Right cardiac atrium (tissue), 5 donors: ENCODE measurements around the gene MTLN. TPM values are rescaled to one million over a fixed set of nuclear protein-coding genes. Genes with fewer than 3 reads are reported as not detected.
"Not testable (repeated sequence)": the region's sequence is repeated elsewhere in the genome, so short reads cannot be mapped to it uniquely, and the experiment has no call there.

Experiments used
- ATAC-seq, 2 donors: fragments of 200-7000 bp; cut with Tn5 transposase; one replicate each; pipeline versions ENCODE4 v1.8.0 to v1.9.1; 2020; ENCODE audit warnings: moderate library complexity in 2 of 2, mild to moderate bottlenecking in 1 of 2
- DNase-seq, 3 donors: peaks; one replicate each; pipeline ENCODE4 v3.0.0-alpha.2; 2020
- H3K27ac ChIP-seq: one replicate; pipeline ENCODE4 v1.5.1; 2013; ENCODE audit warnings: mild to moderate bottlenecking, low read length, control low read depth, moderate library complexity
- H3K27me3 ChIP-seq: one replicate; pipeline ENCODE4 v1.6.1; 2013; ENCODE audit not compliant: control insufficient read depth, insufficient read depth
- H3K4me1 ChIP-seq: one replicate; pipeline ENCODE4 v1.6.1; 2013; ENCODE audit warnings: low read length; ENCODE audit not compliant: control insufficient read depth, insufficient read depth
- H3K4me3 ChIP-seq: one replicate; pipeline ENCODE4 v1.5.1; 2013; ENCODE audit warnings: low read length, control low read depth
- H3K9me3 ChIP-seq: one replicate; pipeline ENCODE4 v1.6.1; 2013; ENCODE audit warnings: low read length; ENCODE audit not compliant: control insufficient read depth
- WGBS: extraction: QIAGEN DNeasy Blood & Tissue Kit; methylation state at CpG from one replicate; pipeline ENCODE4 v1.1.7; 2013; 5-methylcytosine and 5-hydroxymethylcytosine counted together
- intact Hi-C, 4 donors: fragments of 100-400 bp; cut with DNase I; formaldehyde crosslinking; loops; one replicate each; pipeline versions ENCODE4 v1.11.0 to v1.14.0; 2022 to 2023
- polyA plus RNA-seq: library from polyadenylated mRNA; stranded (reverse); fragments of 200-250 nt; gene quantifications from one replicate; pipeline ENCODE4 v1.2.3, GENCODE V29; 2013
- total RNA-seq, 4 donors: library from RNA; stranded (reverse); fragmentation: NEBNext Ultra II Directional; extraction: Animal tissue kit (Norgen Biotek cat#: 25700); gene quantifications; one replicate each; pipeline ENCODE4 v1.2.1, GENCODE V29; 2021
- donor health status: healthy with polysubstance abuse.
- donor health status: DM: no; HTN: yes; CAD: no.
- donor health status: DM: no; HTN: no; CAD: no.
- donor health status: DM: no; HTN: yes; CAD: no; lungs with severe emphysema.
- donor health status: DM: yes; HTN: yes; CAD: no.

Gene MTLN
- total and polyA plus RNA-seq, 5 donors, result 113 to 565 (median 139) TPM

DNA sequence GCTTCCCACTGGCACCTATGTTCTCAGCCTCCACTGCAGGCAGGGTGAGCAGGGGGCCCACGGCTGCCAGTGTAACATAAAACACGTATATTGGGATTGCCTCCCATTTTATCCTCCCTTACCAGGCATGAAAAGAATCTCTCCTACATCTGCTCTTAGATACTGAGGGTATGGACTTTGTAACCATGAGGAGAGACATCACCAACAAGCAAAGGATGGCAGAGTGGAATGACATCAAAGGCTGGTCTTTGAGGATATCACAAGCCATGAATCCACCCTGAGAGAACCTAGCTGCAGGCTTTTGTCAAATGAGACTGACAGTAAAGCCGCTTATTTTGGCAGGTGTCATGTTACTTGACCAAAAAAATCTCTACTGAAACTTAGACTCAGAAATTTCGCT, 14.9 kb downstream of the MTLN start:
- DNase-seq (no peak), ATAC-seq (no peak)
- no peaks in the 10 kb centered on the region for H3K27me3 ChIP-seq
- WGBS, result 71% methylated on average over 4 of the region's 4 CpGs
- no peak overlapping the region for H3K27ac ChIP-seq
- no peak overlapping the region for H3K4me3 ChIP-seq
- no peaks in the 10 kb centered on the region for H3K9me3 ChIP-seq
- no peaks in the 10 kb centered on the region for H3K4me1 ChIP-seq
- intact Hi-C loops, result no loop called here

DNA sequence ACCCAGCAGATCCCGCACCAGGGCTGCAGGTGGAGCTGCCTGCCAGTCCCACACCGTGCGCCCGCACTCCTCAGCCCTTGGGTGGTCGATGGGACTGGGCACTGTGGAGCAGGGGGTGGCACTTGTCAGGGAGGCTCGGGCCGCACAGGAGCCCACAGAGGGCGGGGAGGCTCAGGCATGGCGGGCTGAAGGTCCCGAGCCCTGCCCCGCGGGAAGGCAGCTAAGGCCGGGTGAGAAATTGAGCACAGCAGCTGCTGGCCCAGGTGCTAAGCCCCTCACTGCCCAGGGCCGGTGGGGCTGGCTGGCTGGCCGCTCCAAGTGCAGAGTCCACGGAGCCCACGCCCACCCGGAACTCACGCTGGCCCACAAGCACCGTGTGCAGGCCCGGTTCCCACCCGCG, 22.2 kb downstream of the MTLN start:
- H3K4me3 ChIP-seq, ATAC-seq, intact Hi-C loops, H3K27me3 ChIP-seq, DNase-seq, H3K4me1 ChIP-seq, H3K9me3 ChIP-seq, H3K27ac ChIP-seq: not testable (repeated sequence)
- 95% methylated on average over 23 of the region's 23 CpGs for WGBS

DNA sequence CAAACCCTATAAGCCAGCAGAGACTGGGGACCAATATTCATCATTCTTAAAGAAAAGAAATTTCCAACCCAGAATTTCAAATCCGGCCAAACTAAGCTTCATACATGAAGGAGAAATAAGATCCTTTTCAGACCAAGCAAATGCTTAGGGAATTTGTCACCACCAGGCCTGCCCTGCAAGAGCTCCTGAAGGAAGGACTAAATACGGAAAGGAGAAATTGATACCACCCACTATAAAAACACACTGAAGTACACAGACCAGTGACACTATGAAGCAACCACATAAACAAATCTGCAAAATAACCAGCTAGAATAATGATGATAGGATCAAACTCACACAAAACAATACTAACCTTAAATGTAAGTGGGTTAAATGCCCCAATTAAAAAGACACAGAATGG, 29.9 kb downstream of the MTLN start:
- Histone ChIP-seq H3K4me1 (no peaks in the 10 kb centered on the region), H3K27me3 (no peaks in the 10 kb centered on the region), H3K9me3 (no peaks in the 10 kb centered on the region), H3K4me3 (no peak overlapping the region), H3K27ac (no peak overlapping the region)
- intact Hi-C loops, result no loop called here
- DNase-seq, result no peak
- ATAC-seq, result no peak
- WGBS, result 96% methylated on average over 2 of the region's 2 CpGs

DNA sequence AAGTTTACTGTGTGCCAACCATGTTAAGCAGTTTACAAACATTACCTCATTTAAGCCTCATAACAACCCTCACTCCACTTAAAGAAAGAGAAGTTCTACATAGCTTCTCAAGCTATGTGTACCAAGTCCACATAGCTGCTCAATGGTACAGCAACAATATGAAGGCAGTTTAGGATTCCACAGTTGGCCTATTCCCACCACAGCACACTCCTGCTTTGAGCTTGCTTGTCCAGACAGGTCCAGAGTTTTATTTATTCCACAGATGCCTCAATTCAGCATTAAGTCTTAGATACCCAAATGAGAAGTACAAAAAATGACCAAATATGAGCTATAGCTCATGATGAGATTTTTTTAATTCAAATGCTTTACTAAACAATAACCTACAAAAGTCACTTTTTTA, 32.3 kb downstream of the MTLN start:
- no peak for ATAC-seq
- intact Hi-C loops, result no loop called here
- H3K4me1 ChIP-seq, result no peaks in the 10 kb centered on the region
- no peak overlapping the region for H3K4me3 ChIP-seq
- H3K27me3 ChIP-seq, result no peaks in the 10 kb centered on the region
- H3K9me3 ChIP-seq, result no peaks in the 10 kb centered on the region
- H3K27ac ChIP-seq, result no peak overlapping the region
- no peak for DNase-seq

DNA sequence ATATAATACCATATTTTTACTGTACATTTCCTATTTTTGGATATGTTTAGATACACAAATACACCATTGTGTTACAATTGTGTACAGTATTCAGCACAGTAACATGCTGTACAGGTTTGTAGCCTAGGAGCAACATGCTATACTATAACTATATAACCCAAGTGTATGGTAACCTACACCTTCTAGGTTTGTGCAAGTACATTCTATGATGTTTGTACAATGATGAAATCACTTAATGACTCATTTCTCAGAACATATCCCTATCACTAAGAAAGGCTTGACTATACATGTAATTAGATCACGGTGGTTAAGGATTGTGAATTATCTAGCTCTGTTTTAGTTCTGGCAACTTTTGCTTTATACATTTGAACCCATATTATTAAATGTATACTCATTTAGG, 38.8 kb downstream of the MTLN start:
- Histone ChIP-seq H3K27me3 (no peaks in the 10 kb centered on the region), H3K9me3 (no peaks in the 10 kb centered on the region), H3K4me1 (peaks cover 2% of the 10 kb centered on the region), H3K27ac (no peak overlapping the region), H3K4me3 (no peak overlapping the region)
- WGBS, result 90% methylated on average over 1 of the region's 1 CpG
- intact Hi-C loops, result no loop called here
- DNase-seq (no peak), ATAC-seq (no peak)

DNA sequence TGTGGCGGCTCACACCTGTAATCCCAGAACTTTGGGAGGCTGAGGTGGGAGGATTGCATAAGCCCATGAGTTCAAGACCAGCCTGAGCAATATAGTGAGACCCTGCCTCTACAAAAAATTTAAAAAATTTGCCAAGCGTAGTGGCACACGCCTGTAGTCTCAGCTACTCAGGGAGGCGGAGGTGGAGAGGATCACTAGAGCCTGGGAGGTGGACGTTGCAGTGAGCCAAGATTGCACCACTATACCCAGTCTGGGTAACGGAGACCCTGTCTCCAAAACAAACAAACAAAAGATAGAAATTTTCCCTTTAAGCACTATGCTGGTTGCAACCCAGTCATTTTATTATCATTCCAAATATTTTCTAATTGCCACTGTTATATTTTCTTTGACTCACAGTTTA, 39.8 kb downstream of the MTLN start:
- H3K4me1 ChIP-seq, result peaks cover 2% of the 10 kb centered on the region
- H3K9me3 ChIP-seq, result no peaks in the 10 kb centered on the region
- H3K27me3 ChIP-seq, result no peaks in the 10 kb centered on the region
- WGBS, result 82% methylated on average over 6 of the region's 6 CpGs
- DNase-seq (no peak), ATAC-seq (no peak)
- no peak overlapping the region for H3K27ac ChIP-seq
- intact Hi-C loops, result no loop called here
- H3K4me3 ChIP-seq, result no peak overlapping the region

DNA sequence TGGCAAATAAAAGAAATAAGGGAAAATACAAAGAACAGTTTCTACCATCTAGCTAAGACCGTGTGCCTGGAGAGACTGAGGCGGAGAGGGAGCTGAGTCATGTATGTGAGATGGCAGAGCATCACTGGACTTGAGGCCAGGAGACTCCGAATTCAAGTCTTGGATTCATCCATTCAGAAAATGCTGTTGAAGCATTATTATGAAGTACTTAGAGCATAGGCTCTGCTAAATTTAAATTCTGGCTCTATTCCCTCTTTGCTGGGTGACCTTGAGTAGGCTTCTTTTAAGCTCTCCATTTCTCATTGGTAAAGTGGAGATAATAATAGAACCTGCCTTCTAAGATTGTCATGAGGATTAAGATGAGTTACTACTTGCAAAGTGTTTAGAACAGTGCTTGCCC, 42.2 kb downstream of the MTLN start:
- WGBS, result 82% methylated on average over 3 of the region's 3 CpGs
- Histone ChIP-seq H3K9me3 (no peaks in the 10 kb centered on the region), H3K4me3 (no peak overlapping the region), H3K4me1 (peaks cover 2% of the 10 kb centered on the region), H3K27me3 (no peaks in the 10 kb centered on the region), H3K27ac (no peak overlapping the region)
- intact Hi-C loops, result no loop called here
- peak; percentile 34 to 36 for ATAC-seq
- no peak for DNase-seq

DNA sequence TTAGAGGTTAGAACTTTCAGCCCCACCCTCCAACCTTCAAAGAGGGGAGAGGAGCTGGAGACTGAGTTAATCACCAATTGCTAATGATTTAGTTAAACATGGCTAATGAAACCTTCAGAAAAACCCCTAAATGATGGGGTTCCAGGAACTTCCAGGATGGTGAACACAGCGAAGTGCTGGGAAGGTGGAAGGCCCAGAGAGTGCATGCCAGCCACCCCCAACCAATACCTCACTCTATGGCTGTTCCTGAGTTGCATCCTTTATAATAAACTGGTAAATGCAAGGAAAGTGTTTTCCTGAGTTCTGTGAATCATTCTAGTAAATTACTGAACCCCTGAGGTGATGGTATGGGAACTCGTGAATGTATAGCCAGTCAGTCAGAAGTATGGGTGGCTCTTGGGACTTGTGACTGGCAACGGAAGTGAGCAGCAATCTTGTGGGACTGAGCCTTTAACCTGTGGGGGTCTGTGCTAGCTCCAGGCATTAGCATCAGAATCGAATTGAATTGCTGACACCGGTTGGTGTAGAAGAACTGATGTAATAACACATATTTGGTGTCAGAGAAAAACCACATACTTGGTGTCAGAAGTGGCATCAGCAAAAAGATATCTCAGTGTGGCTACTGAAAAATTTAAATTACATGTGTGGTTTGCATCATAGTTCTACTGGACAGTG, 44.9 kb downstream of the MTLN start:
- H3K27ac ChIP-seq, result no peak overlapping the region
- H3K9me3 ChIP-seq, result no peaks in the 10 kb centered on the region
- intact Hi-C loops, result no loop called here
- H3K4me3 ChIP-seq, result no peak overlapping the region
- H3K27me3 ChIP-seq, result no peaks in the 10 kb centered on the region
- WGBS, result 77% methylated on average over 5 of the region's 5 CpGs
- DNase-seq, result no peak
- H3K4me1 ChIP-seq, result peaks cover 2% of the 10 kb centered on the region
- ATAC-seq, result no peak

DNA sequence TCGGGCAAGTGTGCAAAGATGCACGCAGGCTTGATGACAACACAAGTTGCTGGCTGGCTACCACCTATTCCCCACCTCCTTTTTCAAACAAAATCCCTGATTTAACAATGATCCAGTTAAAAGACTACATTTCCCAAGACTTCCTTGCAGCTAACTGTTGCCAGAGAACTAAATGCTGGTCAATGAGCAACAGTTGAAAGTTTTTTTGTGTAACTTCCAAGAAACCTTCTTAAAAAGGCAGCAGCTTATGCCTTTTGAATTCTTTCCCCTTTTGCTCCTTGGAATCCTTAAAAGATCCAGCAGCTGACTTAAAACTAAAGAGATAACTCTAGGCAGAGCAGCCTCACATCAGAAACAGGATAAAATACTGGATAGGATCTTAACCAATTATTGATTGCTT, 46.1 kb downstream of the MTLN start:
- WGBS, result 82% methylated on average over 2 of the region's 2 CpGs
- no peak for ATAC-seq
- H3K27me3 ChIP-seq, result no peaks in the 10 kb centered on the region
- intact Hi-C loops, result no loop called here
- no peak for DNase-seq
- H3K4me1 ChIP-seq, result peaks cover 2% of the 10 kb centered on the region
- H3K9me3 ChIP-seq, result no peaks in the 10 kb centered on the region
- H3K4me3 ChIP-seq, result no peak overlapping the region
- no peak overlapping the region for H3K27ac ChIP-seq

Other genes with a start within 250 kb of the MTLN start
- gene MALL, start 96.7 kb downstream of the MTLN start, total RNA-seq, result 10 to 100 TPM in 1 of 4 donors, 1 to 10 TPM in 3; 7.7 to 26.1 (median 8.1) TPM
- gene MALL, start 96.7 kb downstream of the MTLN start, polyA plus RNA-seq, result 7.4 TPM
- gene NPHP1, start 7.5 kb downstream of the MTLN start, total RNA-seq, result 1 to 10 TPM; 4.7 to 6.6 (median 4.8) TPM
- gene NPHP1, start 7.5 kb downstream of the MTLN start, polyA plus RNA-seq, result 4.9 TPM